Measurements from ENCODE around the gene SEPSECS. TPM values are rescaled to one million over a fixed set of nuclear protein-coding genes. Genes with fewer than 3 reads are reported as not detected.
"Not testable (repeated sequence)": the region's sequence is repeated elsewhere in the genome, so short reads cannot be mapped to it uniquely, and the experiment has no call there.

The SEPSECS gene
- total RNA-seq, 3 donors from 2014 or later (not counting 1 experiment from before 2014, with no cell fraction given) = 18.5 to 26.6 (median 20.7) TPM

- no peak for ATAC-seq
- intact Hi-C loops (cut with micrococcal nuclease) = no loop called here
- no peak for DNase-seq
- Histone ChIP-seq H3K4me3 (ENCODE audit: low read length) (no peak overlapping the region), H3K4me1 (ENCODE audit: control insufficient read depth, insufficient read depth, low read length) (peaks cover 6% of the 10 kb centered on the region), H3K36me3 (ENCODE audit: control insufficient read depth, insufficient read depth, low read length) (no peaks in the 10 kb centered on the region), H3K9me3 (ENCODE audit: control insufficient read depth, insufficient read depth, low read length) (no peaks in the 10 kb centered on the region), H3K27ac (ENCODE audit: low read length) (no peak overlapping the region), H3K27me3 (ENCODE audit: control insufficient read depth, insufficient read depth, low read length) (peaks cover 5% of the 10 kb centered on the region)
- H3K27ac Mint-ChIP-seq = no peak overlapping the region
- no peaks in the 10 kb centered on the region for H3K4me1 Mint-ChIP-seq
- peaks cover 31 to 64% of the 10 kb centered on the region in 2 donors for H3K27me3 Mint-ChIP-seq (ENCODE audit: low read depth in 2 of 2)
- no peak overlapping the region for H3K4me3 Mint-ChIP-seq
- peaks cover 0 to 4% of the 10 kb centered on the region in 2 donors for H3K9me3 Mint-ChIP-seq
- H3K36me3 Mint-ChIP-seq = no peaks in the 10 kb centered on the region
- TF ChIP-seq, protein P1, sequence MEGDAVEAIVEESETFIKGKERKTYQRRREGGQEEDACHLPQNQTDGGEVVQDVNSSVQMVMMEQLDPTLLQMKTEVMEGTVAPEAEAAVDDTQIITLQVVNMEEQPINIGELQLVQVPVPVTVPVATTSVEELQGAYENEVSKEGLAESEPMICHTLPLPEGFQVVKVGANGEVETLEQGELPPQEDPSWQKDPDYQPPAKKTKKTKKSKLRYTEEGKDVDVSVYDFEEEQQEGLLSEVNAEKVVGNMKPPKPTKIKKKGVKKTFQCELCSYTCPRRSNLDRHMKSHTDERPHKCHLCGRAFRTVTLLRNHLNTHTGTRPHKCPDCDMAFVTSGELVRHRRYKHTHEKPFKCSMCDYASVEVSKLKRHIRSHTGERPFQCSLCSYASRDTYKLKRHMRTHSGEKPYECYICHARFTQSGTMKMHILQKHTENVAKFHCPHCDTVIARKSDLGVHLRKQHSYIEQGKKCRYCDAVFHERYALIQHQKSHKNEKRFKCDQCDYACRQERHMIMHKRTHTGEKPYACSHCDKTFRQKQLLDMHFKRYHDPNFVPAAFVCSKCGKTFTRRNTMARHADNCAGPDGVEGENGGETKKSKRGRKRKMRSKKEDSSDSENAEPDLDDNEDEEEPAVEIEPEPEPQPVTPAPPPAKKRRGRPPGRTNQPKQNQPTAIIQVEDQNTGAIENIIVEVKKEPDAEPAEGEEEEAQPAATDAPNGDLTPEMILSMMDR (IDR thresholded peaks at IDR 0.05) = no peak
- WGBS (ENCODE audit: insufficient coverage) = 12% methylated on average over 41 of the region's 41 CpGs
These were observed 71.9 kb downstream of the SEPSECS start for GRCh38 chr4:25088093-25088952.

DNA sequence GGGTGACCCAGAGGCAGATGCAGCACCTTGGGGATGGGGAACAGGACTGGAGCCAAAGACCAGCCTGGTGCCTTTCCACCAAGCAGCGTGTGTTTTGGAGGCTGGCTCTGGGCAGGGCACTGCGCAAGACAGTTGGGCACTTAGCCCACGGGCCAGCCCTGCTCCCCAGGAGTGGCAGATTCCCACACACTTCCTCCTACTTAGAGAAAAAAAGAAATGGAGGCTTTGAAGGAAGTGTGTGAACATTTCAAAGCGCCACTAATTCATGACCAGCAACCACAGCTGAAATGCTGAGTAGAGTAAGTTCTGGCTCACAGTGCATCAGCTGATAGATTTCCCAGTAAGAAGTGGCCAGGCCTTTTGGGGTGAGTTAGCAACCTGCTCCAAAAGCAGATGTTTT, 74.6 kb downstream of the SEPSECS start:
- Histone ChIP-seq H3K4me3 (ENCODE audit: low read length) (no peak overlapping the region), H3K27ac (ENCODE audit: low read length) (no peak overlapping the region), H3K9me3 (ENCODE audit: control insufficient read depth, insufficient read depth, low read length) (no peaks in the 10 kb centered on the region), H3K4me1 (ENCODE audit: control insufficient read depth, insufficient read depth, low read length) (peaks cover 6% of the 10 kb centered on the region), H3K27me3 (ENCODE audit: control insufficient read depth, insufficient read depth, low read length) (peaks cover 5% of the 10 kb centered on the region), H3K36me3 (ENCODE audit: control insufficient read depth, insufficient read depth, low read length) (no peaks in the 10 kb centered on the region)
- H3K4me1 Mint-ChIP-seq = no peaks in the 10 kb centered on the region
- no peaks in the 10 kb centered on the region for H3K36me3 Mint-ChIP-seq
- 9% methylated on average over 2 of the region's 4 CpGs for WGBS (ENCODE audit: insufficient coverage)
- H3K4me3 Mint-ChIP-seq = no peak overlapping the region
- ATAC-seq = no peak
- no peak for DNase-seq
- no peak overlapping the region for H3K27ac Mint-ChIP-seq
- no peaks in the 10 kb centered on the region for H3K9me3 Mint-ChIP-seq
- intact Hi-C loops (cut with micrococcal nuclease) = no loop called here
- peaks cover 22 to 59% of the 10 kb centered on the region in 2 donors for H3K27me3 Mint-ChIP-seq (ENCODE audit: low read depth in 2 of 2)
- TF ChIP-seq, protein P1 (IDR thresholded peaks at IDR 0.05) = no peak

DNA sequence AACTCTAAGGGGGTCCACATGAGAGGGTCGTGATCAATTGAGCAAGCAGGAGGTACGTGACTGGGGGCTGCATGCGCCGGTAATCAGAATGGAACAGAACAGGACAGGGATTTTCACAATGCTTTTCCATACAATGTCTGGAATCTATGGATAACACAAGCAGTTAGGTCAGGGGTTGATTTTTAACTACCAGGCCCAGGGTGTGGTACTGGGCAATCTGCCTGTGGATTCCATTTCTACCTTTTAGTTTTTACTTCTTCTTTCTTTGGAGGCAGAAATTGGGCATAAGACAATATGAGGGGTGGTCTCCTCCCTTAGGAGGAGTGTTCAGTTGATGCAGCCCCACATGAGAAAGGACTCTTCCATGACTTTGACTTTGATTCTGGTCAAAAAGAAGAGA, 76.8 kb downstream of the SEPSECS start:
- DNase-seq; H3K27ac Mint-ChIP-seq; H3K36me3 Mint-ChIP-seq; H3K27ac ChIP-seq (ENCODE audit: low read length); H3K27me3 ChIP-seq (ENCODE audit: control insufficient read depth, insufficient read depth, low read length); H3K9me3 ChIP-seq (ENCODE audit: control insufficient read depth, insufficient read depth, low read length); H3K4me3 ChIP-seq (ENCODE audit: low read length); ATAC-seq; H3K4me3 Mint-ChIP-seq; intact Hi-C loops (cut with micrococcal nuclease); H3K4me1 ChIP-seq (ENCODE audit: control insufficient read depth, insufficient read depth, low read length); H3K36me3 ChIP-seq (ENCODE audit: control insufficient read depth, insufficient read depth, low read length); H3K9me3 Mint-ChIP-seq; H3K4me1 Mint-ChIP-seq: not testable (repeated sequence)
- WGBS (ENCODE audit: insufficient coverage) = 84% methylated on average over 4 of the region's 4 CpGs
- H3K27me3 Mint-ChIP-seq (ENCODE audit: low read depth in 2 of 2) = peaks cover 17 to 46% of the 10 kb centered on the region in 2 donors

DNA sequence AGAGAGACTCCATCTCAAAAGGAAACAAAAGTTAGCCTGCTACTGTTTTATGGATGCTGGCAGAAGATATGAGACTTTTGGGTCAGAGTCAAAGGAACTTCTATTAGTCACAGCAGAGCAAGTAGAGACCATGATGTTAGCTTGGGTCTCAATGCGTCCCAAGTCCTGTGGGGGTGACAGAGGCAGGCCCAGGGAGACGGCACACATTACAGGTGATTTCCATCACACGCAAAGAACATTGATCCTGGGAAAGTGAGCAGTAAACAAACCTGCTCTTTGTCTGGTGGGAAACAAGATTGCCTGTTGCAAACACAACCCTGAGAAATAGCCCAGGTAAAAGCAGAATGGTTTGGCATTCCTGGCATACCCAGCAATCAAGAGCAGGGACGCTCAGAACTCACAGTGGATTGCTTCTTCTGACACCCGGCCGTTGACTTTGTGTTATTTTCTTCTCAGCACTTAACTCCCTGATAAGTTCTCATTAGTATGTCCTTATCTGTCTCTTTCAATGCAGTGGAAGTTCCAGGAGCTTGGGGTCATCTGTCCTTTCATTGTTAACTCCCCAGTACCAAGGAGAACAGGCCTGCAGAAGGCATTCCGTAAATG, 78.3 kb downstream of the SEPSECS start:
- Histone ChIP-seq H3K27ac (ENCODE audit: low read length) (no peak overlapping the region), H3K36me3 (ENCODE audit: control insufficient read depth, insufficient read depth, low read length) (no peaks in the 10 kb centered on the region), H3K9me3 (ENCODE audit: control insufficient read depth, insufficient read depth, low read length) (no peaks in the 10 kb centered on the region), H3K4me3 (ENCODE audit: low read length) (no peak overlapping the region), H3K4me1 (ENCODE audit: control insufficient read depth, insufficient read depth, low read length) (no peaks in the 10 kb centered on the region), H3K27me3 (ENCODE audit: control insufficient read depth, insufficient read depth, low read length) (no peaks in the 10 kb centered on the region)
- ATAC-seq = no peak
- 89% methylated on average over 7 of the region's 7 CpGs for WGBS (ENCODE audit: insufficient coverage)
- Mint-ChIP-seq H3K36me3 (no peaks in the 10 kb centered on the region), H3K27ac (no peak overlapping the region), H3K27me3 (ENCODE audit: low read depth in 2 of 2) (peaks cover 17 to 37% of the 10 kb centered on the region in 2 donors), H3K9me3 (no peaks in the 10 kb centered on the region), H3K4me3 (no peak overlapping the region), H3K4me1 (no peaks in the 10 kb centered on the region)
- intact Hi-C loops (cut with micrococcal nuclease) = no loop called here
- TF ChIP-seq, protein P1 (IDR thresholded peaks at IDR 0.05) = no peak
- no peak for DNase-seq
